Neural progenitor cell (in vitro differentiated cells): ENCODE results near the gene SLC49A4.

Experiments
- EZH2 ChIP-seq: fragments of 200-600 bp; sonication (generic); IDR thresholded peaks from 2 replicates; pipeline ENCODE4 v1.6.1; 2017; ENCODE audit warnings: antibody characterized with exemption, mild to moderate bottlenecking, moderate library complexity
- EZH2phosphoT487 ChIP-seq: fragments of 200-600 bp; sonication (generic); IDR thresholded peaks from 2 replicates; pipeline ENCODE4 v1.6.1; 2017; ENCODE audit warnings: antibody characterized with exemption
- TF ChIP-seq, protein P1 (sequence below): fragments of 200-600 bp; sonication (generic); IDR thresholded peaks from 2 replicates; pipeline ENCODE4 v1.5.1; 2017; ENCODE audit warnings: antibody characterized with exemption, mild to moderate bottlenecking

- TF ChIP-seq EZH2 = no peak
- TF ChIP-seq, protein P1, sequence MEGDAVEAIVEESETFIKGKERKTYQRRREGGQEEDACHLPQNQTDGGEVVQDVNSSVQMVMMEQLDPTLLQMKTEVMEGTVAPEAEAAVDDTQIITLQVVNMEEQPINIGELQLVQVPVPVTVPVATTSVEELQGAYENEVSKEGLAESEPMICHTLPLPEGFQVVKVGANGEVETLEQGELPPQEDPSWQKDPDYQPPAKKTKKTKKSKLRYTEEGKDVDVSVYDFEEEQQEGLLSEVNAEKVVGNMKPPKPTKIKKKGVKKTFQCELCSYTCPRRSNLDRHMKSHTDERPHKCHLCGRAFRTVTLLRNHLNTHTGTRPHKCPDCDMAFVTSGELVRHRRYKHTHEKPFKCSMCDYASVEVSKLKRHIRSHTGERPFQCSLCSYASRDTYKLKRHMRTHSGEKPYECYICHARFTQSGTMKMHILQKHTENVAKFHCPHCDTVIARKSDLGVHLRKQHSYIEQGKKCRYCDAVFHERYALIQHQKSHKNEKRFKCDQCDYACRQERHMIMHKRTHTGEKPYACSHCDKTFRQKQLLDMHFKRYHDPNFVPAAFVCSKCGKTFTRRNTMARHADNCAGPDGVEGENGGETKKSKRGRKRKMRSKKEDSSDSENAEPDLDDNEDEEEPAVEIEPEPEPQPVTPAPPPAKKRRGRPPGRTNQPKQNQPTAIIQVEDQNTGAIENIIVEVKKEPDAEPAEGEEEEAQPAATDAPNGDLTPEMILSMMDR = no peak
- TF ChIP-seq EZH2phosphoT487 = no peak
Measured at GRCh38 chr3:122786066-122786465, 8.8 kb upstream of the SLC49A4 start.
